Measurements from ENCODE around the gene SLC2A6. TPM values are rescaled to one million over a fixed set of nuclear protein-coding genes. Genes with fewer than 3 reads are reported as not detected.

SLC2A6 gene
- polyA plus RNA-seq, 1 of the 3 experiments (the other 2 are of a cell fraction), result 5.2 TPM

DNA sequence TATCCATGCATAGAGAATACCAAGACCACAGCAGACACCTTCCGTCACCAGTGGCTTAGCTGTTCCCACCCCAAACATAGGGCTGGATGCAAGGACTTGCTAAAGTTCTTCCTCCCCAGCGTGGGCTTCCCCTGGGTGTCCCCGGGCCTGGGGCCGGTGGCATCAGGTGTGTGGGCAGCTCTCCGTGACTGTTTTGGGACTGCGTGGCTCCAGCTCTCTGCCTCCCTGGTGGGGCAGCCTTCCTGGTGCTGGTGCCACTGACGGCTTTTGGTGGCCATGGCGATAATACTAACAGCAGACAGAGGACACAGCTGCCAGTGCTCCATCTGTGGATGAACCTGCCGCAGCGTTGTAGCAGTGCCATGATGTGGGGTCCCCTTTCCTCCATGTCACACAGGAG lies 14.3 kb downstream of the SLC2A6 start:
- ChIA-PET CTCF (interaction anchor here (0.8 kb wide), 1 partner anchor 22 kb away, joined by 3 read pairs; no protein-coding TSS in a partner anchor), POLR2A (no interaction called here)
- TF ChIP-seq JUND (IDR thresholded peaks at IDR 0.05), result no peak
- no peak for TF ChIP-seq GATA2 (CRISPR knock-in tag; IDR thresholded peaks at IDR 0.05)
- no peak for TF ChIP-seq RAD21 (IDR thresholded peaks at IDR 0.05; ENCODE audit: low read length)
- TF ChIP-seq TCF12 (IDR thresholded peaks at IDR 0.05), result no peak
- no peak for TF ChIP-seq RXRA (IDR thresholded peaks at IDR 0.05; ENCODE audit: borderline replicate concordance, low read depth)
- no peak for TF ChIP-seq EZH2phosphoT487 (IDR thresholded peaks at IDR 0.05; ENCODE audit: borderline replicate concordance, low read depth)
- no peak for TF ChIP-seq MEF2A (IDR thresholded peaks at IDR 0.05; ENCODE audit: borderline replicate concordance, low read depth)
- TF ChIP-seq, protein P1, sequence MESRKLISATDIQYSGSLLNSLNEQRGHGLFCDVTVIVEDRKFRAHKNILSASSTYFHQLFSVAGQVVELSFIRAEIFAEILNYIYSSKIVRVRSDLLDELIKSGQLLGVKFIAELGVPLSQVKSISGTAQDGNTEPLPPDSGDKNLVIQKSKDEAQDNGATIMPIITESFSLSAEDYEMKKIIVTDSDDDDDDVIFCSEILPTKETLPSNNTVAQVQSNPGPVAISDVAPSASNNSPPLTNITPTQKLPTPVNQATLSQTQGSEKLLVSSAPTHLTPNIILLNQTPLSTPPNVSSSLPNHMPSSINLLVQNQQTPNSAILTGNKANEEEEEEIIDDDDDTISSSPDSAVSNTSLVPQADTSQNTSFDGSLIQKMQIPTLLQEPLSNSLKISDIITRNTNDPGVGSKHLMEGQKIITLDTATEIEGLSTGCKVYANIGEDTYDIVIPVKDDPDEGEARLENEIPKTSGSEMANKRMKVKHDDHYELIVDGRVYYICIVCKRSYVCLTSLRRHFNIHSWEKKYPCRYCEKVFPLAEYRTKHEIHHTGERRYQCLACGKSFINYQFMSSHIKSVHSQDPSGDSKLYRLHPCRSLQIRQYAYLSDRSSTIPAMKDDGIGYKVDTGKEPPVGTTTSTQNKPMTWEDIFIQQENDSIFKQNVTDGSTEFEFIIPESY (IDR thresholded peaks at IDR 0.05; ENCODE audit: borderline replicate concordance, low read depth), result no peak
- TF ChIP-seq FOSL2 (IDR thresholded peaks at IDR 0.05; ENCODE audit: borderline replicate concordance, low read depth), result no peak
- TF ChIP-seq CTCF (IDR thresholded peaks at IDR 0.05), result no peak
- TF ChIP-seq NFIC (IDR thresholded peaks at IDR 0.05; ENCODE audit: borderline replicate concordance), result no peak
- no peak for TF ChIP-seq CHD2 (IDR thresholded peaks at IDR 0.05; ENCODE audit: low read length, partially characterized antibody)
- no peak for TF ChIP-seq FOXJ3 (CRISPR knock-in tag; IDR thresholded peaks at IDR 0.05)
- TF ChIP-seq TAF1 (IDR thresholded peaks at IDR 0.05; ENCODE audit: borderline replicate concordance, low read depth, low read length), result no peak
- no peak for TF ChIP-seq GABPA (IDR thresholded peaks at IDR 0.05; ENCODE audit: low read depth)
- no peak overlapping the region for H3K27ac ChIP-seq (ENCODE audit: low read depth in 2 of 2, low read length in 1 of 2)
- no peaks in the 10 kb centered on the region for H3K9me3 ChIP-seq
- peaks cover 0 to 17% of the 10 kb centered on the region in 2 experiments; a peak in 1 of 4 replicates for H3K4me1 ChIP-seq (ENCODE audit: control insufficient read depth in 1 of 2, insufficient read depth in 2 of 2, low read depth in 1 of 2, low read length in 1 of 2)
- H3K27me3 ChIP-seq (ENCODE audit: insufficient read depth), result no peaks in the 10 kb centered on the region
- no peak overlapping the region for H3K4me2 ChIP-seq
- H3K9me2 ChIP-seq, result no peaks in the 10 kb centered on the region
- H2AFZ ChIP-seq (ENCODE audit: low read depth), result no peak overlapping the region
- 93% methylated on average over 6 of the region's 10 CpGs for WGBS (ENCODE audit: low lambda C conversion rate)
- H3K79me2 ChIP-seq (ENCODE audit: insufficient read depth), result no peaks in the 10 kb centered on the region
- H3K9ac ChIP-seq, result no peak overlapping the region
- no peak overlapping the region for H3K4me3 ChIP-seq (ENCODE audit: low read depth in 2 of 2, low read length in 1 of 2)
- no peak for DNase-seq
- H3K36me3 ChIP-seq (replicated peaks in 1 of 2; ENCODE audit: control insufficient read depth in 1 of 2, insufficient read depth in 2 of 2, low read length in 1 of 2), result peaks cover 0 to 15% of the 10 kb centered on the region in 2 experiments
- no peaks in the 10 kb centered on the region for H4K20me1 ChIP-seq (ENCODE audit: insufficient read depth)
- peaks cover 10% of the 10 kb centered on the region for H3F3A ChIP-seq (replicated peaks; ENCODE audit: insufficient read depth)

All from SK-N-SH (cell line).